Tibial artery (tissue), 4 donors: Measurements from ENCODE around the gene MCRIP2.

Source experiments
- DNase-seq, 2 donors: peaks; one replicate each; pipeline ENCODE4 v3.0.0-alpha.2; 2019
- H3K27ac ChIP-seq, 2 donors: fragments of 200-600 bp; sonication (generic) in 1 of 2; 1 replicate in 1 of 2; 2 replicates in 1 of 2; pipeline ENCODE4 v1.5.1; 2018 to 2019; ENCODE audit warnings: mild to moderate bottlenecking in 1 of 2
- H3K27me3 ChIP-seq, 2 donors: fragments of 200-600 bp; sonication (generic) in 1 of 2; one replicate each; pipeline versions ENCODE4 v1.5.1 to v1.6.0; 2016 to 2019
- H3K36me3 ChIP-seq, 3 donors: fragments of 200-600 bp; sonication (generic) in 2 of 3; one replicate each; pipeline ENCODE4 v1.5.1; 2016 to 2019; ENCODE audit warnings: mild to moderate bottlenecking in 2 of 3
- H3K4me1 ChIP-seq, 4 donors: fragments of 200-600 bp; sonication (generic) in 2 of 4; 1 replicate in 3 of 4; 2 replicates in 1 of 4; pipeline ENCODE4 v1.5.1; 2016 to 2019
- H3K4me3 ChIP-seq, 2 donors: fragments of 200-600 bp; sonication (generic) in 1 of 2; 1 replicate in 1 of 2; 2 replicates in 1 of 2; pipeline ENCODE4 v1.5.1; 2018 to 2019; ENCODE audit warnings: mild to moderate bottlenecking in 2 of 2
- H3K9me3 ChIP-seq, 3 donors: fragments of 200-600 bp; sonication (generic) in 1 of 3; one replicate each; pipeline ENCODE4 v1.5.1; 2016 to 2019
- CTCF ChIP-seq, 2 experiments: fragments of 200-600 bp in 1 of 2; fragments of 450-650 bp in 1 of 2; IDR thresholded peaks; one replicate each; pipeline ENCODE4 v1.5.1; 2017 to 2019; ENCODE audit warnings: antibody characterized with exemption in 2 of 2, mild to moderate bottlenecking in 1 of 2, moderate library complexity in 1 of 2
- intact Hi-C: fragments of 100-400 bp; cut with DNase I; formaldehyde crosslinking; loops from one replicate; pipeline ENCODE4 v1.15.0; 2023; ENCODE audit warnings: low total_unique reads

Gene MCRIP2

GRCh38 chr16:603933-604332 is 37.7 kb upstream of the MCRIP2 start:
- no peak for TF ChIP-seq CTCF (IDR thresholded peaks at IDR 0.05)
- H3K27ac ChIP-seq = no peak overlapping the region
- no peak overlapping the region for H3K4me3 ChIP-seq
- no peaks in the 10 kb centered on the region for H3K9me3 ChIP-seq
- H3K36me3 ChIP-seq = peaks cover 0 to 19% (median 4%) of the 10 kb centered on the region in 3 donors
- DNase-seq = no peak
- intact Hi-C loops = no loop called here
- H3K27me3 ChIP-seq = no peaks in the 10 kb centered on the region
- no peaks in the 10 kb centered on the region for H3K4me1 ChIP-seq

DNA sequence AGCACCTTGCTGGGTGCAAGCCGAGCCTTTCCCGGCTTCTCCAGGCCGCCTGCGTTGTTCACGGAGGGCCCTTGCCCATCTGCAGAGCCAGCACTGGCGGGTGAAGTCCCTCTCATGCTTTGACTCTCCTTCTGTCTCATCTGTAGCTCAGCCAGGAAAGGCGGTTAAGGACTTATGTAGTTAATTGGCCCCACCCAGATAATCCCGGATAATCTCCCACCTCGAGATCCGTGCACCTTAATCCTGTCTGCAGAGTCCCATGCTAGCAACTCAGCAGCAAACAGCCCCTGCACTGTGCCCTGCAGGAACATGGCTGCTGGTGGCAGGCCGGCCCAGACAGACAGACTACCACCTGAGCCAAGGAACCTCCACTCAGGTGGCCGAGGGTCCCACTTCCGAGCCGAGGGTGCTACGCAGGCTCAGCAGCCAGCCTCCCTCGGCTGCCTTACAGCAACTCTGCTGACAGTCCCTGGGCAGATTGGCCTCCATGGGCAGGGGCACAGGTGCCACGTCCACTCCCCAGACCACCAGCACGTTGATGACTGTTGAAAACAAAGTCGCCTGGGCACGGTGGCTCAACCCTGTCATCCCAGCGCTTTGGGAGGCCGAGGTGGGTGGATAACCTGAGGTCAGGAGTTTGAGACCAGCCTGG is 34.8 kb upstream of the MCRIP2 start:
- Histone ChIP-seq H3K27ac (no peak overlapping the region), H3K4me3 (no peak overlapping the region), H3K36me3 (no peaks in the 10 kb centered on the region), H3K27me3 (no peaks in the 10 kb centered on the region), H3K9me3 (no peaks in the 10 kb centered on the region), H3K4me1 (peaks cover 0 to 4% (median 0%) of the 10 kb centered on the region in 4 donors)
- no peak for TF ChIP-seq CTCF (IDR thresholded peaks at IDR 0.05)
- intact Hi-C loops = no loop called here
- DNase-seq = no peak

DNA sequence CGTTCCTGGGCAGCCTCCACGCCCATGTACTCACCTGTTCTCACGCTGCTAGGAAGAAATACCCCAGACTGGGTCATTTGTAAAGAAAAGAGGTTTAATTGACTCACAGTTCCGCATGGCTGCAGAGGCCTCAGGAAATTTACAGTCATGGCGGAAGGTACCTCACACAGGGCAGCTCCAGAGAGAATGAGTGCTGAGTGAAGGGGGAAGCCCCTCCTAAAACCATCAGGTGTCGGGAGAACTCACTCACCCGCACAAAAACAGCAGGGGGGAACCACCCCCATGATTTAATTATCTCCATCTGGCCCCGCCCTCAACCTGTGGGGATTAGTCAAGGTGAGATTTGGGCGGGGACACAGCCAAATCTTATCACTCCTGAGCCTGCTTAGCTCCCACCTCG is 33.6 kb upstream of the MCRIP2 start:
- intact Hi-C loops = no loop called here
- no peaks in the 10 kb centered on the region for H3K9me3 ChIP-seq
- no peak for DNase-seq

DNA sequence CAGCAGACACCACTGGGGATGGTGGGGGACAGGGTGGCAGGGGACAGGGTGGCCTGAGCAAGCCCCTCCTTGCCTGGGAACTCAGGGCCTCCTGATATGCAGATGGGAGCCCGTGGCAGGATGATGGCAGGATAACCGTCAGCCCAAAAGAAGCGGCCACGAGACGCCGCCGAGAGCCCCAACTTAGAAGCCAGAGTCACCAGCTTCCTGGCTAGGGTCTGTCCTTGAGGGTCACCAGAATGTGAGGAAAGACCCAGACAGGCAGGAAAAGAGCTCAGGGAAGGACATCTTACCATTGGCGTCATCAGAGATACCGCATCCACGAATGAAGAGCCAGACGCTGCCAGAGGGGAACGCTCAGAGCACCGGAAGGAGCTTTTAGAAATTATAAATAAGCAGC is 32.3 kb upstream of the MCRIP2 start:
- Histone ChIP-seq H3K36me3 (no peaks in the 10 kb centered on the region), H3K4me1 (peaks cover 0 to 4% (median 0%) of the 10 kb centered on the region in 4 donors), H3K9me3 (no peaks in the 10 kb centered on the region), H3K27me3 (no peaks in the 10 kb centered on the region), H3K27ac (no peak overlapping the region), H3K4me3 (no peak overlapping the region)
- DNase-seq = no peak
- TF ChIP-seq CTCF (IDR thresholded peaks at IDR 0.05) = no peak
- intact Hi-C loops = no loop called here

More for the DNA sequence above, 33.6 kb upstream of the MCRIP2 start:
- Histone ChIP-seq H3K4me3 (no peak overlapping the region), H3K4me1 (peaks cover 0 to 4% (median 0%) of the 10 kb centered on the region in 4 donors), H3K27me3 (no peaks in the 10 kb centered on the region), H3K27ac (no peak overlapping the region), H3K36me3 (no peaks in the 10 kb centered on the region)
- TF ChIP-seq CTCF (IDR thresholded peaks at IDR 0.05) = no peak

GRCh38 chr16:609984-610383 is 31.6 kb upstream of the MCRIP2 start:
- no peaks in the 10 kb centered on the region for H3K9me3 ChIP-seq
- H3K4me3 ChIP-seq = no peak overlapping the region
- DNase-seq = no peak
- H3K4me1 ChIP-seq = peaks cover 0 to 4% (median 0%) of the 10 kb centered on the region in 4 donors
- no peak for TF ChIP-seq CTCF (IDR thresholded peaks at IDR 0.05)
- no peak overlapping the region for H3K27ac ChIP-seq
- no peaks in the 10 kb centered on the region for H3K36me3 ChIP-seq
- H3K27me3 ChIP-seq = no peaks in the 10 kb centered on the region
- intact Hi-C loops = no loop called here
